HG03060 (cell line): ENCODE results near the gene FAM240B.

ENCODE experiments used
- ATAC-seq: cut with Tn5 transposase; IDR thresholded peaks from one replicate; pipeline ENCODE4 v1.9.1; 2021; ENCODE audit warnings: low read depth, moderate number of reproducible peaks; ENCODE audit not compliant: unreplicated experiment

FAM240B gene

DNA sequence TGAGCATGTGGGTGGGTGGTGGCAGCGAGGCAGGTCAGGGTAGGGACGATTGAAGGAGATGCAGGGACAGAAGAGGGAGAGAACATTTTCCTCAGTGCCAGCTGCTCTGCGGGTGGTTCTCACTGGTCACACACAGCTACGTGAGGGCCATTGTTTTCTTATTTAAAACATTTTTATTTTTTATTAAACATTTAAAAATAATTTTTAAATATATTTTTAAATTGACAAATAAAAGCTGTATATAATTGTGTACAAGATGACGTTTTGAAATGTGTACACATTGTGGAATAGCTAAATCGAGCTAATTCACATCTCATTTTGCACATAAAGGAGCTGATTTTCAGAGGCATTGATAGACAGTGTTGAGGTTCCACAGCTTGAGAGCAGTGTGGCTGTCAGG lies 14.0 kb downstream of the FAM240B start:
- ATAC-seq = no peak

DNA sequence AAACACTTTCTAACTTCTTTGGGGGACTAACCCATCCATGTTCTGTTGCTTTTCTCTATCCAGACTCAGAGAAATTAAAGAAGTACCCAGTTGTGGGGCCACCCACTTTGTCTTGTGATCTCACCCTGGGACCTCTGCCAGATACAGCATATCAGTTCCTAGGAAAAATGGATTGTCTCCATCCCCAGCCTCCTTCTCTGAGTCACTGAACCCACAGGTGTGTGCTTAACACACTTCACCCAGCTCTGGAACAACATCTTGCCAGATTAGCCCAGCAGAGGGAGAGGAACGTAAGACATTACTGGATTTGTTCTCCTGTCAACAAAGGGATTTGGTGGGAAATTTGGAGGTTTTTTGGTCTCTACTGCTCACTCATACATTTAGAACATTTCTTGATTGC lies 19.2 kb downstream of the FAM240B start:
- no peak for ATAC-seq

- no peak for ATAC-seq
These were observed 20.6 kb downstream of the FAM240B start for GRCh38 chr9:38699337-38699736.

GRCh38 chr9:38697776-38698300 lies 22.1 kb downstream of the FAM240B start:
- no peak for ATAC-seq

GRCh38 chr9:38696999-38697398 lies 22.9 kb downstream of the FAM240B start:
- no peak for ATAC-seq

- ATAC-seq = no peak
These were observed 25.3 kb downstream of the FAM240B start for GRCh38 chr9:38694676-38695075.

- no peak for ATAC-seq
These were observed 27.2 kb downstream of the FAM240B start for GRCh38 chr9:38692707-38693106.

- no peak for ATAC-seq
These were observed 29.4 kb downstream of the FAM240B start for GRCh38 chr9:38690574-38690973.

- no peak for ATAC-seq
These were observed 30.3 kb downstream of the FAM240B start for GRCh38 chr9:38689678-38690077.

GRCh38 chr9:38687992-38688391 lies 31.9 kb downstream of the FAM240B start:
- ATAC-seq = no peak

DNA sequence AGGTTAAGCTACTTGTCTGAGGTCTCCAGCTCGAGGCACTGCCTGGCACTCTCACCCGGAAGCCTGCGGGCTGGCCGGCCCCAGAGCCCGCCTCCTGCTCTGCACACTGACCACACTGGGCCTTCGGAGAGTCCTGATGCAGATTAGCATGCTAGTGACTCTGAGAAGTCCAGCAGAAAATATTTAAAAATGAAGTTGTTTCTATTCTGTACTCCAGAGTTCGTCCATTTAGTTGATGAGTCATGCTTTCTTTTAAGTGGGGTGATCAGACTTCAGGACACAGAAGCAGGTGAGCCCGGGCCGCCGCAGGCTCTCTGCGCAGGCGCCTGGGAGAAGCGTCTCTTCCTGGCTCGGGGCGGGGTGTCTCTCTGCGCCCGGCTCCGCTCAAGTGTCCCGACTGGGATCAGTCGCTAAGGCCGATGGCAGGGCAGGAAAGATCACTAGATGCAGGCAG lies 32.5 kb downstream of the FAM240B start:
- ATAC-seq = no peak

GRCh38 chr9:38686933-38687332 lies 33.0 kb downstream of the FAM240B start:
- no peak for ATAC-seq

DNA sequence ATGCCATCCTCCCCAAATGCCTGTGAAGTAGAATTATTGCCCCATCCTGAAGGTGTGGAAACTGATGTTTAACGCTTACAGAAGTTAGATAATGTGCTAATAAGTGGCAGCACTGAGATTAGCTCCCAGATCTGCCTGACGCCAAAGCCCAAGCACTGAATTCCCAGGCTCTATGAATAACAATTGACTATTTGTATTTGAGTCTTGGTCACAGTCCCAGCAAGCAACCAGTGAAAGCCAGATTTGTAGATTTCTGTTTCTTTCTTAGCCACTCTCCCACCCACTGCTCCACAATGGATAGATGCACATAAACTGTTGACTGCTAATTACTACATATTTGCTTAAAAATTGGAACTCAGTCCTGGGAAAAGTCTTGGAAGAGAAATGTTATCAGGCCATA lies 34.4 kb downstream of the FAM240B start:
- no peak for ATAC-seq

DNA sequence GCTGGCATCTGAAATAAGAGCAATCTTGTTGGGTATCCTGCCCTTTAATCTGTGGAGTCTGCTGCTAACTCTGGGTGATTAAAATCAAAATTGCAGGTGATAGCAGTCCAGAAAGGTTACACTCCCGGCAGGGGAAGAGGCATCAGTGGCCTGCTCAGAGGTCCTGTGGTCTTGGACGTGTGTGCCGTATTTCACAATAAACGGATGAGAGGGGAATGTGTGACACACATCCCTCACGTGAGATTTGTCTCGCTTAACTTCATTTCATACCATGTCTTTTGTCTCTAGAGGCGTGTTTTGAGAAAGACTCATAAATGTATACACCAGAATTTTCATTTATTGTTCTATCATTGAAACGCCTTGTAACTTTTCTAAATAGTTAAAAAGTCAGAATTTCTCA lies 36.6 kb downstream of the FAM240B start:
- ATAC-seq = no peak

DNA sequence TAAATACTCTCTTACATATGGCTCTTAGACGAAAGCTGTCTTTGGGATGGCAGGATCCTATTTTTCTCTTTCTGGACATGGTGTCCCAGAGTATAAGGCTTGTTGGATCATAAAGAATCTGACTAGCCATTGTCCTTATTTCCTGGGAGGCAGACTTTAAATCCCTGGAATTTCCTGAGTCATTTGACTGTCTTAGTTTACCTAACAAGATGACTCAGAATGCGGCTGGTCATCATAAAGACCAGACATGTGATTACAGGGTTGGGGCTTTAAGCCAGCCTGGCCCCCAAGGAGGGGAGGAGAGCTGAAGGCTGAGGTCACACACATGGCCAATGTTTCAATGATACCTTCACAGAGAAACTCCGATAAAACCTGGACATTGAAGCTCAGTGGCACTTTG lies 37.2 kb downstream of the FAM240B start:
- no peak for ATAC-seq

GRCh38 chr9:38681747-38682227 lies 38.1 kb downstream of the FAM240B start:
- no peak for ATAC-seq

DNA sequence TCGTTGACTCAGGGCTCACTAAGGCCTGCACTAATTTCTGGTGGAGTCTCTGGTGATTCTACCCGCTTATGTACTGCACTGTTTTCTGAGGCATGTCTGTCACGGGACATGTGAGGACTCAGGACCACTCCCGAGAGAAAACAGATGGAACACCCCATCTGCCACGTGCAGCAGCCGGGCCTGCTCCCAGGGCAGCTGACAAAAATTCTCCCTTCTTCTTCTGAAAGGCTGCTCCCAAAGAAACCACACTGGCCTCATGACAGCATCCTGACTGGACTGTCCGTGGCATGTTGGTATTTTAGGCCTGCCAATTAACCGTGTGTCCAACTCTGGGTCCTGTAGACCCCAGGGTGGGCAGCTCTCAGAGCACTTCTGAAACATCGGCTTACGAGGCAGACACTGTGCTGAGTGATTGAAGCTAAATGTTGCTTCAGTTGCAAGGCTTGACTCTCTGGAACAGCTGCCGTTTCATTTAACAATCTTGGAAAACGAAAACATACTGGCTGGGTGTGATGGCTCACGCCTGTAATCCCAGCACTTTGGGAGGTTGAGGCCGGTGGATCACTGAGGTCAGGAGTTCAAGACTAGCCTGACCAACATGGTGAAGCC lies 39.0 kb downstream of the FAM240B start:
- ATAC-seq = no peak

GRCh38 chr9:38677660-38678303 lies 42.2 kb downstream of the FAM240B start:
- ATAC-seq = no peak

GRCh38 chr9:38675831-38676230 lies 44.1 kb downstream of the FAM240B start:
- ATAC-seq = no peak

GRCh38 chr9:38675211-38675610 lies 44.7 kb downstream of the FAM240B start:
- no peak for ATAC-seq

- no peak for ATAC-seq
These were observed 46.3 kb downstream of the FAM240B start for GRCh38 chr9:38673399-38674193.
